ENCODE data around the gene ZDHHC7. TPM values are rescaled to one million over a fixed set of nuclear protein-coding genes. Genes with fewer than 3 reads are reported as not detected.
"Not testable (repeated sequence)": the region's sequence is repeated elsewhere in the genome, so short reads cannot be mapped to it uniquely, and the experiment has no call there.

ZDHHC7 gene
- total RNA-seq, 4 donors from 2014 or later, result 45.6 to 68.8 (median 54.3) TPM

- H3K4me3 ChIP-seq, result no peak overlapping the region
- no peaks in the 10 kb centered on the region for H3K9me3 ChIP-seq
- intact Hi-C loops (cut with DNase I), result no loop called here
- peaks cover 0 to 20% (median 13%) of the 10 kb centered on the region in 4 donors for H3K4me1 ChIP-seq
- DNase-seq (ENCODE audit: extremely low spot score), result no peak
- peak overlapping the region; percentile 17 to 67 (median 52) for H3K27ac ChIP-seq (replicated peaks in 1 of 4)
- TF ChIP-seq POLR2A (IDR thresholded peaks at IDR 0.05; ENCODE audit: low read depth) (no peak), POLR2AphosphoS5 (IDR thresholded peaks at IDR 0.05) (no peak), EP300 (IDR thresholded peaks at IDR 0.05) (no peak), CTCF (IDR thresholded peaks at IDR 0.05) (no peak)
- peaks cover 0 to 16% (median 6%) of the 10 kb centered on the region in 4 donors for H3K36me3 ChIP-seq
- 94% methylated on average over 4 of the region's 5 CpGs for WGBS
- H3K27me3 ChIP-seq, result no peaks in the 10 kb centered on the region
Observed at GRCh38 chr16:85037721-85038120, 26.4 kb upstream of the ZDHHC7 start.

- peak; percentile 63 to 71 for TF ChIP-seq POLR2AphosphoS5 (IDR thresholded peaks at IDR 0.05)
- TF ChIP-seq POLR2A (IDR thresholded peaks at IDR 0.05; ENCODE audit: low read depth), result no peak
- TF ChIP-seq EP300 (IDR thresholded peaks at IDR 0.05), result peak; percentile 49
- intact Hi-C loops (cut with DNase I), result no loop called here
- Histone ChIP-seq H3K27ac (replicated peaks in 1 of 4) (peak overlapping the region; percentile 46 to 67 (median 62)), H3K9me3 (no peaks in the 10 kb centered on the region), H3K27me3 (no peaks in the 10 kb centered on the region), H3K4me1 (peaks cover 0 to 20% (median 10%) of the 10 kb centered on the region in 4 donors), H3K36me3 (peaks cover 4 to 23% (median 6%) of the 10 kb centered on the region in 4 donors), H3K4me3 (no peak overlapping the region)
- no peak for DNase-seq (ENCODE audit: extremely low spot score)
- WGBS, result 65% methylated on average over 7 of the region's 7 CpGs
Observed at GRCh38 chr16:85037050-85037410, 25.7 kb upstream of the ZDHHC7 start.

GRCh38 chr16:85036236-85037049, 25.1 kb upstream of the ZDHHC7 start:
- no peak for DNase-seq (ENCODE audit: extremely low spot score)
- WGBS, result 77% methylated on average over 15 of the region's 15 CpGs
- Histone ChIP-seq H3K36me3 (peaks cover 6 to 29% (median 9%) of the 10 kb centered on the region in 4 donors), H3K4me1 (peaks cover 0 to 20% (median 10%) of the 10 kb centered on the region in 4 donors), H3K27ac (replicated peaks in 1 of 4) (peak overlapping the region; percentile 39 to 67 (median 62)), H3K4me3 (no peak overlapping the region), H3K27me3 (no peaks in the 10 kb centered on the region), H3K9me3 (no peaks in the 10 kb centered on the region)
- intact Hi-C loops (cut with DNase I), result no loop called here
- TF ChIP-seq CTCF (IDR thresholded peaks at IDR 0.05) (no peak), EP300 (IDR thresholded peaks at IDR 0.05) (no peak), POLR2A (IDR thresholded peaks at IDR 0.05; ENCODE audit: low read depth) (no peak), POLR2AphosphoS5 (IDR thresholded peaks at IDR 0.05) (no peak)

- H3K27me3 ChIP-seq, result no peaks in the 10 kb centered on the region
- H3K9me3 ChIP-seq, result no peaks in the 10 kb centered on the region
- peaks cover 6 to 25% (median 9%) of the 10 kb centered on the region in 4 donors for H3K36me3 ChIP-seq
- peak overlapping the region in 1 of 4 donors; percentile 20 for H3K27ac ChIP-seq (replicated peaks in 1 of 4)
- no peak for DNase-seq (ENCODE audit: extremely low spot score)
- H3K4me3 ChIP-seq, result no peak overlapping the region
- TF ChIP-seq CTCF (IDR thresholded peaks at IDR 0.05) (no peak), POLR2AphosphoS5 (IDR thresholded peaks at IDR 0.05) (no peak), EP300 (IDR thresholded peaks at IDR 0.05) (no peak), POLR2A (IDR thresholded peaks at IDR 0.05; ENCODE audit: low read depth) (no peak)
- WGBS, result 88% methylated on average over 15 of the region's 18 CpGs
- intact Hi-C loops (cut with DNase I), result no loop called here
- H3K4me1 ChIP-seq, result peaks cover 0 to 32% (median 19%) of the 10 kb centered on the region in 4 donors
Observed at GRCh38 chr16:85034591-85035433, 23.5 kb upstream of the ZDHHC7 start.

GRCh38 chr16:85033171-85033570, 21.8 kb upstream of the ZDHHC7 start:
- Histone ChIP-seq H3K9me3 (no peaks in the 10 kb centered on the region), H3K27ac (replicated peaks in 1 of 4) (no peak overlapping the region), H3K4me1 (peaks cover 12 to 49% (median 35%) of the 10 kb centered on the region in 4 donors), H3K36me3 (peaks cover 6 to 25% (median 9%) of the 10 kb centered on the region in 4 donors), H3K4me3 (no peak overlapping the region), H3K27me3 (no peaks in the 10 kb centered on the region)
- TF ChIP-seq CTCF (IDR thresholded peaks at IDR 0.05) (no peak), EP300 (IDR thresholded peaks at IDR 0.05) (no peak), POLR2A (IDR thresholded peaks at IDR 0.05; ENCODE audit: low read depth) (no peak), POLR2AphosphoS5 (IDR thresholded peaks at IDR 0.05) (no peak)
- intact Hi-C loops (cut with DNase I), result no loop called here
- DNase-seq (ENCODE audit: extremely low spot score), result no peak
- WGBS, result 85% methylated on average over 17 of the region's 17 CpGs

- DNase-seq (ENCODE audit: extremely low spot score); H3K27ac ChIP-seq (replicated peaks in 1 of 4); H3K4me3 ChIP-seq; H3K9me3 ChIP-seq; intact Hi-C loops (cut with DNase I); H3K27me3 ChIP-seq: not testable (repeated sequence)
- H3K36me3 ChIP-seq, result peaks cover 6 to 20% (median 9%) of the 10 kb centered on the region in 4 donors
- H3K4me1 ChIP-seq, result peaks cover 15 to 47% (median 40%) of the 10 kb centered on the region in 4 donors
- 100% methylated on average over 4 of the region's 4 CpGs for WGBS
Observed at GRCh38 chr16:85032187-85032586, 20.9 kb upstream of the ZDHHC7 start.
